NCI-H82 (cell line): ENCODE data around the gene TM2D3.
"Not testable (repeated sequence)": the region's sequence is repeated elsewhere in the genome, so short reads cannot be mapped to it uniquely, and the experiment has no call there.

ENCODE experiments used
- DNase-seq: peaks from one replicate; lab custom pipeline; 2025; lab: John Stamatoyannopoulos, UW

Gene TM2D3

DNA sequence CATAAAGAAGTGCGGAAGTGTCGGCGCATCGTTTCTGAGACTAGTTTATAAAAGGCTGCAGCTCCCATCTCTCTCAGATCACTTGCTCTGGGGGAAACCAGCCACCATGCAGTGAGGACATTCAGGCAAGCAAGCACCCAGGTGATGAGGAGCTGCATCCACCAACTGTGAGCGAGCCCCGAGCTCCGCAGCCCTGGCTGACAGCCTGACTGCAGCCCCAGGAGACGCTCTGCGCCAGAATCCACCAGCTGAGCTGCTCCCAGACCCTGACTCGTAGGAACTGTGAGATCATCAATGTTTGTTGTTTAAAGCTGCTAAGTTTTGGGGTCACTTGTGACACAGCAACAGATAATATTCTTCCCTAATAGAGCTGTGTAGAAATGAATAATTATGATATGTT, 5.0 kb upstream of the TM2D3 start:
- DNase-seq, result no peak

GRCh38 chr15:101654624-101655337, 2.6 kb upstream of the TM2D3 start:
- not testable (repeated sequence) for DNase-seq

DNA sequence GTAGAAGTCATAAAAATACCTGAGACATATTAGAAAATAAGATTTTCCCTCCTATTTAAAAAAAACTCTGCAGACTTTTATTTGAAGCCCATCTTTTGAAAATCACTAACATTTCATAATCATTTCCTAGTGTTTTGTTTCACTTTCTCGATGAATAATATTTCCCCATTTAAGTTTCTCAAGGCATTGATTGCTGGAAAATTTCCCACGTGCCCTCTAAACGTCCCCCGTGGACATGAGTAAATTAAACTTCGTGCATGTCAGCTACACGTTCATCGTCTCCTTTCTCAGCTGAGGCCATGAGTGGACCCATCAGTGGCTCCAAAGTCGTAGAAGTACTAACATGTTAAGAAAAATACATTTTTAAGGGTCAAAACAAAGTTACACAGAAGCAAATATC, 2.0 kb upstream of the TM2D3 start:
- DNase-seq, result no peak

DNA sequence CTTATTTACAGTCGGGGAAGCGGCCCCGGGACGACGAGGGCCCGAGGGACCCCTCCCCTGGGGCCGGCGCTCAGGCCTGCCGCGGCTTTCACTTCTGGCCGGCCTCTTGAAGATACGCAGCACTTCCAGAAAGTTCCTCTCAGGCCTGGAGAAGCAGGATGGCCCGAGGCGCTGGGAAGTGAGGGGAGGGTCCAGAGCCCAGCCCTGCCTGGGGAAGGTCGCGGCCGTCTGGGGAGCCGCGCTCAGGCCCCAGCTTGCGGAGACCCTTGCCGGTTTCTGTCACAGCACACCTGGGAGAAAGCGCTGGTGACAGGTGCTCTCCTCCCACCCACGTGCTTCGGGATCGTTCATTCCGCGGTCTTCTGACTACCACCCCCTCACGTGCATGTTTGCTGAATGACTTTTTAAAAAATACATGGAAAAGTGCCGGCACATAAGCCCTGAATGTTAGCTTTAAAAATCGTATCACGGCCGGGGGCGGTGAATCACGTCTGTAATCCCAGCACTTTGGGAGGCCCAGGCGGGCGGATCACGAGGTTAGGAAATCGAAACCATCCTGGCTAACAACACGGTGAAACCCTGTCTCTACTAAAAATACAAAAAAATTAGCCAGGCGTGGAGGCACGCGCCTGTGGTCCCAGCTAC, 727 bp upstream of the TM2D3 start:
- DNase-seq, result peak; percentile 44

DNA sequence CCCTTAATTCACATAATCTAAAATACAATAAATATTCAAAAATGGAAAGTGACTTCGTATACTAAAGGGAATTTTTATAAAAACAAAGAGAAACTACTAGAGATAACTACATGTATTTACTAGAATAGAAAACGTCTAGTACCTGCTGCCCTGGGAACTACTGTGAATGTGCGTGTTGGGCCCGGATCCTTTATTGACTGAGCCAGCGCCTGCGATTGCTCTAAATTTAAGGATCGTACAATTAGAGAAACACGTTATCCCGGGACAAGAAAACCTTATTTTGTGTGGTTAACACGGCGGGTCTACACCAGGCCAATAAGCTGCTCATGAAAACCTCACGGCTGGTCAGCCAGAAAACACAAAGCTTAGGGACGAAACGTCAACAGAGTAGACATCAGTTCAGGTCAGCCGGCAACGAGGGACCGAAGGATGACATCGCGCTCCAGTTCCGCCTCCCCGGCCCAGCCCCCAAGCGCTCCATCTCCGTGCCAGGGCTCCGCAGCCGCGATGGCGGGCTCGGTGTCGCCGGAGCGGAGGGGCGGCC, 555 bp downstream of the TM2D3 start:
- DNase-seq, result peak; percentile 65

DNA sequence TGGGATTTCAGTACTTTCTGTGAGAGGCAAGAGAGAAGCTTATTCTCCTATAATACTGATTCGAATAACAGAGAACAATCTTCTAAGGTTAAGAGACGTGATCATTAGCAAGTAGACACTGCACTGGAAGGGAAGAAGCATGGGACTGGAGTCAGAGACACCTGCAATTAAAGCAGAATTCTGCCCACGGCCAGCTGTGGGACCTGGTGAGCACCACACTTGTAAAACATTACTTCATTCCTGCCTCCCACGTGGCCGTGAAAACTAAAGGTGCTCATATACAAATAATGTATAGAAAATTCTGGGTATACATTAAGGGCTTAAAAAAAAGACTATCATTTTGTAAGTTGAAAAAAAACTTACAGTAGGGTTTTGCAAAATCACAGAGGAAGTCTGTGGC, 2.0 kb downstream of the TM2D3 start:
- DNase-seq, result no peak

GRCh38 chr15:101648356-101648755, 3.8 kb downstream of the TM2D3 start:
- DNase-seq, result no peak

DNA sequence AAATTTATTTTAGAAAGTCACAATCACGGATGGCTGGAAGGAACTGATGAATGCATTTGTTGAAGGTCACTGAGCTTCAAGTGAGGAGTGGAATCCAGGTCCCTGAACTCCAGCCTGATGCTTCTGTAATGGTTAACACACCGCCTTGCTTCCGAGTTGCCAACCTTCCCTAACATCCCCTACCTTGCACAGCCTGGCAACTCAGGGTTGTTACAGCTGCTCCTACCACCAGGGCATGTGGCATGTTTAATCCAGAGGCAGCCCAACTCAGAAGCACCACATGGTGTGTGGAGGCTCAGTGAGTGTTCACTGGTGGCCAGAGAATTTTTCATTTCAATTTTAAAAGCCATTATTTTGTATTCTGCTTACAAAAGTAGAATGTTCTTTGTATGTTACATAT, 4.9 kb downstream of the TM2D3 start:
- DNase-seq, result peak; percentile 14

DNA sequence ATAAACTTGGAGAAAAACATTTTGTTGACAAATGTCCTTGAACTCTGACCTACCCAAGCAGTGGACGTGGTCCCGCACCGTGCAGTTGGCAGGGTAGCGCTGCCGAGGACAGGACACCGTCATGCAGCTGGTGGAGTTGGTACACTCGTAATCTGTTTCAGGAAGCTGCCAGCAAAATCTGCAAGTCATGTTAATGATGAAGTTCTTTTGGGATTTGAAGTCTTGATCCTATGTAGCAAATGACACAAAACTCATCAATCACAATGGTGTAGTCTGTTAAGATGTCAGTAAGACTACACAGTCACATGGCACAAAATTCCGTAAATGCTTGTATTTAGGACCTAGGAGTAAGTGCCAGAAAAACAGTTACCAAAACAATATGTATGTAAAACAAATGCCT, 5.5 kb downstream of the TM2D3 start:
- DNase-seq, result no peak

GRCh38 chr15:101642361-101642760, 9.8 kb downstream of the TM2D3 start:
- no peak for DNase-seq

- no peak for DNase-seq
These were observed 10.3 kb downstream of the TM2D3 start for GRCh38 chr15:101641894-101642293.

DNA sequence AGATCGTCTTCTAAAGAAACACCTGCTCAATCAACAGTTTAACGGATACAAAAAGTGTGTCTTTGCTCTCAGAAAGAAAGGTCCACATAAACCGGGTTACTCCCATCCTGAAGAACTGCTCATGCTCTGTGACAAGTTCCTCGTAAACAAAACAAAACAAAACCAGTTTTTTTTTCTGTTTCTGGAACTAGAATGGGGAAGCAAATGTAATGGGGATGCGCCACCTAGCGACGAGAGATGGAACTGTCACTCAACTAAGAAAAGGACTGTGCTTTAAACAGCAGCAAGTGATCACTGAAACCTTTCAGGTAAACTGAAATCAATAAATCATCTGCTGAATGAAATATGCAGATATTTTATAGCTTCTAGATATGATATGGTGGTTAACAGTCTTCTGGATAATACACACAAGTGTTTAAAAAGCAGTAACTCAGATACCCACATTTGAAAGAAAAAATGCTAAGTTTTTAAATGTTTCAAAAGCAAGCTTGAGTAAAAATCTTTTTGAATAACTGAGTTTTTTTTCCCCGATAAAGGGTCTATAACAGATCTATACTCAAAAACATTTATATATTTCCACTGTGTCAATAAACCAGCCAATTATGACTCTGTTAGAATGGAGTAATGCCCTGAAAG, 10.9 kb downstream of the TM2D3 start:
- DNase-seq, result peak; percentile 74

GRCh38 chr15:101639667-101640066, 12.5 kb downstream of the TM2D3 start:
- DNase-seq, result no peak

- DNase-seq, result no peak
These were observed 14.3 kb downstream of the TM2D3 start for GRCh38 chr15:101637919-101638318.

DNA sequence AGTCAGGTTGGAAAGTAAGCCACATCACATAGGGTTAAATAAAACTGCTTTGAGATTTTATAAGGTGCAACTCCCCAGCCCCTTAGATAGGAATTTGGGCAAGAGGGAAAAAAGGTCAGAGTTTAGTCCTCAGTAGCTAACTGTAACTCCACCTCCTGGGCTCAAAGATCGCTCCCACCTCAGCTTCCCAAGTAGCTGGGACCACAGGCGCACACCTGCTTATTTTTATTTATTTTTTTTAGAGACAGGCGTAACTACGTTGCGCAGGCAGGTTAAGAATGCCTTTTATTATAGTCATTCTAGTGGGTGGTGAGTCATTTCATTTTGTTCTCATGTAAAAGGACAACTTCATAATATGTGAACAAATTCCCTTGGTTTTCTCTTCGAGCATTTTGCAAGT, 14.7 kb downstream of the TM2D3 start:
- DNase-seq, result no peak

GRCh38 chr15:101637038-101637437, 15.1 kb downstream of the TM2D3 start:
- no peak for DNase-seq

GRCh38 chr15:101635944-101636727, 16.0 kb downstream of the TM2D3 start:
- no peak for DNase-seq

GRCh38 chr15:101633356-101633755, 18.8 kb downstream of the TM2D3 start:
- DNase-seq, result no peak

DNA sequence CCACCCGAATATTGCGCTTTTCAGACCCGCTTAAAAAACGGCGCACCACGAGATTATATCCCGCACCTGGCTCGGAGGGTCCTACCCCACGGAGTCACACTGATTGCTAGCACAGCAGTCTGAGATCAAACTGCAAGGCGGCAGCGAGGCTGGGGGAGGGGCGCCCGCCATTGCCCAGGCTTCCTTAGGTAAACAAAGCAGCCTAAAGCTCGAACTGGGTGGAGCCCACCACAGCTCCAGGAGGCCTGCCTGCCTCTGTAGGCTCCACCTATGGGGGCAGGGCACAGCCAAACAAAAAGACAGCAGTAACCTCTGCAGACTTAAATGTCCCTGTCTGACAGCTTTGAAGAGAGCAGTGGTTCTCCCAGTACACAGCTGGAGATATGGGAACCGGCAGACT, 25.5 kb downstream of the TM2D3 start:
- not testable (repeated sequence) for DNase-seq

DNA sequence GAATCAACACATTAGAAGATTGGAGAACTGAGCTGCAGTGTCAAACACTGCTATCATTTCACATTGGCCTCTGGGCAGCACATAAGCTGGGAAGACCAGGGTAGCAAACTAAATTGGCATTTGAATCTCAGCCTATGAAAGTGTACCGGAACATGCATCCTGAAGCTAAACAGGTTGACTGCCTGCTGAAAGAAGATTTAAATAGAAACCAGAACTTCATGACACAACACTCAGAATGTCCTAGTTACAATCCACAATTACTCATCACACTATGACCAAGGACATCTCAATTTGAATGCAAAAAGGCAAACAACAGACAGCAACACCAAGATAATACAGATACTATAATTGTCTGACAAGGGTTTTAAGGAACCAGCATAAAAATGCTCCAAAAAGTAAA, 26.2 kb downstream of the TM2D3 start:
- no peak for DNase-seq

DNA sequence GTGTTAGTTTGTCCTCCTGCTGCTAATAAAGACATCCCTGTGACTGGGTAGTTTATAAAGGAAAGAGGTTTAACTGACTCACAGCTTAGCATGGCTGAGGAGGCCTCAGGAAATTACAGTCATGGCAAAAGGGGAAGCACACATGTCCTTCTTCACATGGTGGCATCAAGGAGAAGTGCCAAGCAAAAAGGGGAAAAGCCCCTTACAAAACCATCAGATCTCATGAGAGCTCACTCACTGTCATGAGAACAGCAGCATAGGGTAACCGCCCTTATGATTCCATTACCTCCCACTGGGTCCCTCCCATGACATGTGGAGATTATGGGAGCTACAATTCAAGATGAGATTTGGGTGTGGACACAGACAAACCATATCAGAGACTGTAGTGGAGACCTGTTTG, 27.0 kb downstream of the TM2D3 start:
- DNase-seq, result no peak
